ENCODE measurements around the gene MST1R.
"Not testable (repeated sequence)": the region's sequence is repeated elsewhere in the genome, so short reads cannot be mapped to it uniquely, and the experiment has no call there.

The MST1R gene

DNA sequence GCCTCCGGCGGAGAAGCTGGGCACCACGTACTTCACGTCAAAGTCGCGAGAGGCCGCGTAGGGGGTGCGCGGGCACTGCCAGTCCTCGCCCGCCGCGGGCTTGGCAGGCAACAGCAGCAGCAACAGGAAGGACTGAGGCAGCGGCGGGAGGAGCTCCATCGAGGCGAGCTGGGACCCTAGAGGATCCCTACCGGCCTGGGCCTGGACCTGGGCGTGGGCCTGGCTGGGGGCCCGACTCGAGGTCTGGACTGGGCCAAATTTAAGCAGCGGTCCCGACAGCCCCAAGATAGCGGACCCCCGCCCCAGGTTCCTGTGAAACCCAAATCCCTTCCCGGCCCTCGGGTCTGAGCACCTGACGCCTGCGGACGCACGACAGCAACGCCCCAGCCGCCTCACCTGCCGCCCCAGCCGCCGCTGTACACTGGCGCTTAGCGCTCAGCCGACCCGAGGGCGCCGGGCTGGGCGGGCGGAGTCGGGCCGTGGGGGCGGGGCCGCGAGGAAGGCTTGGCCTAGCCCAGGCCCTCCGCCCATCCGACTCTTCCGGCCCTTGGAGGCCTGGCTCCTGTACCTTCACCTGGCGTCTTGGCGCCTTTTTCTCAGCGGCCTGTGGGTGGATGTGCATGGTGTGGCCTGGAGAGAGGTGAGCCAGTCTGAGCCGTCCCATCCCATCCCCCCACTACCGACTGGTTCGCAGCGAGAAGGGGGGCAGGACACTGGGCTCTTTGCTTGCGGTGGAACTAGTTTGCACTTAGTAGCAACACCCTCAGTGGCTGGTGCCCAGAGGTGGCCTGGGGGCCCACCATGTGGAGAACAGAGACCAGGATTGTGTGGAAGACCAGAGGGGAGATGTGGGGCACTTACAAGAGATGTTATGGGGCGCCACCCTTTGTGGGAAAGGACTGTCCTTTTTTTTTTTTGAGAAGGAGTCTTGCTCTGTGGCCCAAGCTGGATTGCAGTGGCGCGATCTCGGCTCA is at the start of gene MST1R:
Gene MST1R (minus strand): TSS at position 423 of the 974 bp plus-strand sequence. CDS start 264 bp downstream, at position 159.
- peak within 1 kb of the TSS; percentile 13 for H3K4me3 ChIP-seq (ENCODE audit: low read depth, low read length)
- TF ChIP-seq, protein P1, sequence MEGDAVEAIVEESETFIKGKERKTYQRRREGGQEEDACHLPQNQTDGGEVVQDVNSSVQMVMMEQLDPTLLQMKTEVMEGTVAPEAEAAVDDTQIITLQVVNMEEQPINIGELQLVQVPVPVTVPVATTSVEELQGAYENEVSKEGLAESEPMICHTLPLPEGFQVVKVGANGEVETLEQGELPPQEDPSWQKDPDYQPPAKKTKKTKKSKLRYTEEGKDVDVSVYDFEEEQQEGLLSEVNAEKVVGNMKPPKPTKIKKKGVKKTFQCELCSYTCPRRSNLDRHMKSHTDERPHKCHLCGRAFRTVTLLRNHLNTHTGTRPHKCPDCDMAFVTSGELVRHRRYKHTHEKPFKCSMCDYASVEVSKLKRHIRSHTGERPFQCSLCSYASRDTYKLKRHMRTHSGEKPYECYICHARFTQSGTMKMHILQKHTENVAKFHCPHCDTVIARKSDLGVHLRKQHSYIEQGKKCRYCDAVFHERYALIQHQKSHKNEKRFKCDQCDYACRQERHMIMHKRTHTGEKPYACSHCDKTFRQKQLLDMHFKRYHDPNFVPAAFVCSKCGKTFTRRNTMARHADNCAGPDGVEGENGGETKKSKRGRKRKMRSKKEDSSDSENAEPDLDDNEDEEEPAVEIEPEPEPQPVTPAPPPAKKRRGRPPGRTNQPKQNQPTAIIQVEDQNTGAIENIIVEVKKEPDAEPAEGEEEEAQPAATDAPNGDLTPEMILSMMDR (IDR thresholded peaks at IDR 0.05; ENCODE audit: borderline replicate concordance, insufficient read depth, low read depth, low read length) = no peak

DNA sequence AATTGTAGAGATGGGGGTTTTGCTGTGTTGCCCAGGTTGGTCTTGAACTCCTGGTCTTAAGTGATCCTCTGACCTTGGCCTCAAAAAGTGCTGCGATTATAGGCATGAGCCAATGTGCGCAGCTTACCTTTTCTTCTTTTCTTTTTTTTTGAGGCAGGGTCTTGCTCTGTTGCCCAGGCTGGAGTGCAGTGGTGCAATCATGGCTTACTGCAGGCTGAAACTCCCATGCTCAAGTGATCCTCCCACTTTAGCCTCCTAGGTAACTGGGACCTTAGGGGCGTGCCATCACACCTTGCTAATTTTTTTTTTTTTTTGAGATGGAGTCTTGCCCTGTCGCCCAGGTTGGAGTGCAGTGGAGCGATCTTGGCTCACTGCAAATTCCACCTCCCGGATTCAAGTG is 49.3 kb upstream of the MST1R start:
- TF ChIP-seq, protein P1 (IDR thresholded peaks at IDR 0.05; ENCODE audit: borderline replicate concordance, insufficient read depth, low read depth, low read length) = no peak
- H3K4me3 ChIP-seq (ENCODE audit: low read depth, low read length) = no peak overlapping the region

DNA sequence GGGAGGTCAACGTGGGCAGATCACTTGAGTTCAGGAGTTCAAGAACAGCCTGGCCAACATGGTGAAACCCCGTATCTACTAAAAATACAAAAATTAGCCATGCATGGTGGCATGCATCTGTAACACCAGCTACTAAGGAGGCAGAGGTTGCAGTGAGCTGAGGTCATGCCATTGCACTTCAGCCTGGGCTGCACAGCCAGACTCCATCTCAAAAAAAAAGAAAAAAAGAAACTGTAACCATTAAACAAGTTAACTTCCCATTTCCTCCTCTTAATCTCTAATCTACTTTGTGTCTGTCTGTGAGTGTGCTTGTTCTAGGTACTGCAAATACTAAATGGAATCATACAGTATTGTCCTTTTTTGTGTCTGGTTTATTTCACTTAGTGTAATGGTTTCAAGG is 39.0 kb upstream of the MST1R start:
- H3K4me3 ChIP-seq (ENCODE audit: low read depth, low read length) = no peak overlapping the region
- TF ChIP-seq, protein P1 (IDR thresholded peaks at IDR 0.05; ENCODE audit: borderline replicate concordance, insufficient read depth, low read depth, low read length) = no peak

DNA sequence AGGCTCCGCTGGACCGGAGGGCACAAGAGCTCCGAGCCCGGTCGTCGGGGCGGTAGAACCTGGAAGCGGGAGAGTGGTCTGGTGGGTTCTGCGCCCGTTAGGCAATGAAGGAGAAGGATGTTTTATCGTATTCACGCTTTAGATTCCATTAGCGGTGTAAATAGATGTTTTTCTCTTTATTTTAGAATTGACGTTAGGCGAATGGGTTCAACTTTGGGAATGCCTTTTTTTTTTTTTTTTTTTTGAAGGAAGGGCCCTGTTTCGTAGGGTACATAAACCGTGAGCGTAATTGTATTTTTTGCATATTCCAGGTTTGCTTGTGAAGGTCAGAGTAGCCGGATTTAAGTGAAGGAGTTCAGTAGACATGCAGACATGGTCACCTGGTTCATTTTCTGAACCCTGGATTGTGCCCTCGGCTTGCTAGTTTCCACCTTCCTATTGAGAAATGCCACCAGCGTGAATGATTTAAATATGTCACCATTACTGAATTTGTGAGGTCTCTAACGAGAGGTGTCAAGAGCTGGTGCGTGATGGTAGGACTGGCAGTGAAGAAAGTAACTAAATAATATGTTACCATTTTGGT is 37.1 kb upstream of the MST1R start:
- H3K4me3 ChIP-seq (ENCODE audit: low read depth, low read length) = peak overlapping the region; percentile 67
- TF ChIP-seq, protein P1 (IDR thresholded peaks at IDR 0.05; ENCODE audit: borderline replicate concordance, insufficient read depth, low read depth, low read length) = no peak

DNA sequence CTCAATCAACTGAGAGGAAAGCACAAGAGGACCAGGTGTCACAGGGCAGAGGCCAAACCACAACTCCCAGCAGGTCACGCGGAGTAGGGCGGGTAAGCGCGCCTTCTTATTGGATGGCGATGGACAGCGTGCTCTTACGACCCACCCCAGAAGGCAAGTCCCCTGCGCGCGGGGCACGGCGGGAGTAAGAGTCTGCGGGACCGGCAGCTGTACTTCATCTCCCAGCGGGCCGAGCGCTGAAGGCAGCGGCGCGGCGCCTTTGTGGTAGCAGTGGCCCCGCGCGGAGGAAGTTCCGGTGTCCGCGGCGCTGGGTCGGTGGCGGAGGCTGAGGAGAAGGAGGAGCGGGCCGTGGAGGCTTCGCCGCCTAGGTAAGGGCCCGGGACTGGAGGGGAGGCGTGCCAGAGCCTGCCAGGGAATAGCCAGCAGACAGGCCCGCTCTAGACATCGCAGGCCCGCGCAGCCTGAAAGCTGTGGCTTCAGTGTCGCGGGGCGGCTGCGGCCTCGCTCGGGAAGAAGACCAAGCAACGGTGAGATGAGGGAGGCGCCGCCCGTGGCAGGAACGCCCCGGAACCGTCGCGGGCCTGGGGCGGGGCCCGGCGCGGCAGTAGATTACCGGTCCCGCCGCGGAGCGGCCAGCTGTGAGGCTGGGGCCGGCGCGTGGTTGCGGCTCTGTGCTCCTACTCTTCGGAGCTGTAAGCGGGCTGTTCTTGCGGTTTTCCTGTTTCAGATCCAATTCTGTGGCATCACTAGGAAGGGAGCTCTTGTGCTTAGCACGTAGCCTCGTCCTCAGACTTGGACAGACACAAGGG is 36.4 kb upstream of the MST1R start, which contains the start of gene RBM6:
Gene RBM6 (plus strand): TSS at position 293 of the 809 bp plus-strand sequence. CDS start 22,492 bp downstream, outside the sequence.
- TF ChIP-seq, protein P1 (IDR thresholded peaks at IDR 0.05; ENCODE audit: borderline replicate concordance, insufficient read depth, low read depth, low read length) = no peak
- H3K4me3 ChIP-seq (ENCODE audit: low read depth, low read length) = peak within 1 kb of the TSS; percentile 67

DNA sequence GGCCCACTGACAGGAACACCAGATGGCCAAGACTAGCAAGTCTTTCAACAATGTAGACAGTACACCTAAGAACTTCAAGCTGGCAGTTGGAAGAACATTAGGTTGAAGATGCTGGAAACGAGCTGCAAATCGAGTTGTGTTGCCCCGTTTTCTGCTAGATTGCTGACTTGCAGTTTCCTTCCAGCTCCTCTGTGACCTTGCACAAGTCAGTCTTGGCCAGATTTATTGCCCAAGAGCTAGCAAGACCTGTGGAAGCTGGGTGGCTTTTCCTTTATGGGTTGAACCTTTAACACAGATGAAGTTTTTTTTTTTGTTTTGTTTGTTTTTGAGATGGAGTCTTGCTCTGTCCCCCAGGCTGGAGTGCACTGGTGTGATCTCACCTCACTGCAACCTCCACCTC is 33.4 kb upstream of the MST1R start:
- no peak overlapping the region for H3K4me3 ChIP-seq (ENCODE audit: low read depth, low read length)
- TF ChIP-seq, protein P1 (IDR thresholded peaks at IDR 0.05; ENCODE audit: borderline replicate concordance, insufficient read depth, low read depth, low read length) = no peak

DNA sequence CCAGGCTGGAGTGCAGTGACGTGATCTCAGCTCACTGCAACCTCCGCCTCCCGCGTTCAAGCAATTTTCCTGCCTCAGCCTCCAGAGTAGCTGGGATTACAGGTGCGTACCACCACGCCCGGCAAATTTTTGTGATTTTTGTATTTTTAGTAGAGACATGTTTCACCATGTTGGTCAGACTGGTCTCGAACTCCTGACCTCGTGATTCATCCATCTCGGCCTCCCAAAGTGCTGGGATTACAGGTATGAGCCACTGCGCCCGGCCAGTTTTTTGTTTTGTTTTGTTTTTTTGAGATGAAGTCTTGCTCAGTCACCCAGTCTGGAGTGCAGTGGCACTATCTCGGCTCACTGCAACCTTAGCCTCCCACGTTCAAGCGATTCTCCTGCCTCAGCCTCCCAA is 28.6 kb upstream of the MST1R start:
- H3K4me3 ChIP-seq (ENCODE audit: low read depth, low read length) = not testable (repeated sequence)

All from GM12875 (cell line).